GM19238 (cell line): ENCODE measurements around the gene RNF121.

ENCODE experiments used
- DNase-seq: peaks from one replicate; pipeline ENCODE4 v3.0.0; 2011; ENCODE audit warnings: low spot score; ENCODE audit not compliant: insufficient read length

RNF121 gene

DNA sequence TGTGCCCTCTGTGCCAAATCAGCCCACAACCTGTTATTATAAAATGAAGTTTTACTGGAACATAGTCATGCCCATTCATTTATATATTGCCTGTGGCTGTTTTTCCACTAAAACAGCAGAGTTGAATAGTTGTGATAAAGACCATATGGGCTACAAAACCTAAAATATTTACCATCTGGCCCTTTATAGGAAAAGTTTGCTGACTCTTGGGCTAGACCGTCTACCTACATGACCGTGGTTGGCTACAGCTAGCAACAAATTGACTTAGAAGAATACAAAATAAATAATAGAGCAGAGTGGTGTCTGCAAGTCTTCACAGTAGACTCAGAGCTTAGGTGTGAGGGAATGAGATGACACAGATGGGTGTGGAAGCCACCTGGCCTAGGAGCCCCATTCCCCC is 58.7 kb downstream of the RNF121 start:
- no peak for DNase-seq

DNA sequence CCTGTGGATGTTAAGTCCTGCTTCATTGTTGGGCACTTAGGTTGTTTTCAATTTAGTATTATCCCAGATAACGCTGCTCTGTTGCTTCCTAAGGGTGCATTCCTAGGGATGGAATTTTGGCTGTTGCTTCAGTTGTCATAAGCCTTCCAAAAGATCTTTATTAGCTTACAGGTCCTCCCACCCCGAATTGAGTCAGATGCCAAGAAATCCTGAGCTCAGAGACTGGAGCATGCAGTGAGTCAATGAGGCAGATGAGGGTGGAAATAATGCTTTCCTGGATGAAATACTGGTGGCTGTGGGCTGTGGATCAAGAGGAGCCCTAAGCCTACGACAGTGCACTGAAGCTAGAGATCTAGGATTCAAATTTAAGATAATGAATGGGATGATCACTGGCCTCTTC is 59.2 kb downstream of the RNF121 start:
- no peak for DNase-seq

DNA sequence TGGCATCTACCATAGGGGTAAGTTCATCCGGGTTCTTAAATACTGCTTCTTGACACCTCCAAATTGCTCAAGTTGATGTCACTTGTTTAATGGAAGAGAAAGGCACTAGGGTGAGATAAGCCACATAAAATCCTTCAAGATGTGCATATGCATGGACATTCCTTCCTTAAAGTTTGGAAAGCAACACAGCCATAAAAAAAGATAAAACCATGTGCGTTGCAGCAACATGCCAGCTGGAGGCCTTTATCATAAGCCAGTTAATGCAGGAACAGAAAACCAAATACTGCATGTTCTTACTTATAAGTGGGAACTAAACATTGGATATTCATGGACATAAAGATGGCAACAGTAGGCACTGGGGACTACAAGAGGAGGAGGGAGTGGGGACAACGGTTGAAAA is 61.9 kb downstream of the RNF121 start:
- no peak for DNase-seq

DNA sequence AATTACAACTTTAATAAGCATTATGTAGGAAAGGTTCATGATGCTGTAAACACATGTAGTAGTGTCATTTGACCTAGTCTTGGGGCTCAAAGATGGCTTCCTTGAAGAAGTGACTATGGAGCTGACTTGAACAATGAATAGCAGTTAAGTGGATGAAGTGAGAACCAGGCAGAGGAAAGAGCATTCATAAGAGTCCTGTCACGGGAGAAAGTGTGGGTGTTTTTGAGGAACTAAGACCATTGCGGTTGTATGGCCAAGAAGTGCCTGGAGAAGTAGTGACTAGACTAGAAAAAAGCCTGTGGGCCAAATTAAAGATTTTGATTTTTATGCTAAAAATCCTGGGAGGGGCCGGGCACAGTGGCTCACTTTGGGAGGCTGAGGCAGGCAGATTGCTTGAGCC is 62.6 kb downstream of the RNF121 start:
- no peak for DNase-seq

DNA sequence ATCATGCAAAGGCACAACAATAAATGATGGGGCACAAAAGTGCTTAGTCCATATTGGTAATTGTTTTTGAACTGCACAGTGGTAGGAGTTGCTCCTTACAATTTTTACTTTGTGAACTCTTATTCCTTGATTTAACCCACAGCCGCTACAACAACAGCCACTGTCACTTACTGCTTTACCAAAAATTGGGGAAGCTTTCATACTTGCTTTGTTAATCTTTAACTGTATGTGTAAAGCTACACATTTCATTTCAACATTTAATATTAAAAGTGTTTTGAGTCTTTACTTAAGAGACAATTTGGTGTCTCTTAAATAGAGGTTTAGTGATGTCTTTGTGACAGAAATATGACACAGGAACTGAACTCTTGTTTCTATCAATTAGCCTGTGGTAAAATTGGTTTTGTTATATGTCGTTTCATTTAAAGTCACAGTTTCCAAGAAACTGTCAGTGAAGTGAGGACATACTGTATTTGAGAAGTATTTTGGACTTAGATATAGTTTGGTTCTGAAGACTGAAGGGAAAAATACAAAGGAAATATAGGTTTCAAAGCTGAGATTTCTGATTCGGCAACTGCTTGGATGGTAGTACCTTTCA is 63.4 kb downstream of the RNF121 start:
- no peak for DNase-seq

DNA sequence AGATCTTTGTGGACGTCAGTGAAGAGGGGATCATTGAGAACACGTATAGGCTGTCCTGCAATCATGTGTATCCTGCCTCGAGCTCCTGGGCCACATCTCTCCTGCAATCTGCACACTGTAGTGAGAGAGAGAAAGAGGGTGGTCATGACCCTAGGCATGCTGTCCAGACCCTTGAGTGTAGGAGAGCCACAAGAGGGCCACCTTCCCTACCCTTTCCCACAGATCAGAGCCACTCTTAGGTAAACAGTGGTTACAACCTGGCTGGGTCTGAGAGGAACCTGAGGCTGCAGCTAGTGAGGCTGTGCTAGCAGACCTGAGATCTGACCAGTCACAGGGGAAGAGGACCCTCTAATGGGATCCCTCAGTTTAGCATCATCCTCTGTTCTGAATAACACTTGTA is 65.9 kb downstream of the RNF121 start:
- no peak for DNase-seq

DNA sequence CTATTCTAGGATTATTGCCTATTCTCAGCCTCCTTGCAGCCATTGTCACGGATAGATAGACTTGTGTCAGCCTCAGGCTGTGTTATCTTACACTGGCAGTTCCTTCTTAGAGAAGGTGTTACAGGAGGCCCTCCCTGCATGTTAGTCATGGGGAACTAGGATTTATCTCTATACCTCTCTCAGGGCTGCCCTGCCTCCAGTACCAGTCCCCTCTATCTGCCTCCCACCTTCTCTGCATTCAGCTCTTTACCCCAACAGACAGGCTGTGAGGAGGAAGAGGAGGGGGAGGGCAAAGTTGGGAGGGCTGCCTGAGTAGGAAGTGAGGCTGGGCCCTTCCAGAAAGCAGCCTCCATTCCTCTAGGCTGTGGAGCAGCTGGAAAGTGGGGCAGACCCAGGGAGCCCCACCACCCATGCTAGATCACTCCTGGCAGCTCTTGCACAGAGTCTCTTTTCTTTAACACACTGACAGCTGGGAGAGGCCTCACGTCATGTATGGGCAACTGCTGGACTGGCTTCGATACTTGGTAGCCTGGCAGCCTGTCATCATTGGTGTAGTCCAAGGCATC is 67.0 kb downstream of the RNF121 start:
- no peak for DNase-seq

DNA sequence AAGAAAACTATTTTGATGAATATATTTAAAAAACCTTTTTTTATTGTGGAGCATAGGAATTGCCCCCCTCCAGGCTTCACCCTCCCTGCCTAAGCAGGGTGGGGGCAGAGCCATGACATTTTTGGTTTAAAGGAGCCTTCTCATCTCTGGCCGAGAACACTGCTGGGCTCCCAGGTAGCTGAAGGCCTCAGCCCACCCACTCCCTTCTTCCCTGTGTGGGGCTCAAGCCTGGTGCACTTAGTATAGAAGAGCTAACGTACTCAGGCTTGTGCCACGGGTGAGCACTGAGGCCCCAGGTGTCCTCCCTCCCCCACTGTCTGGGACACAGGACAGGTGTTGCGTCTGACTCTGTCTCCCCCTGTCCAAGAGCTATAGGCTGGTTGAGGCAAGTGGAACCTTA is 67.7 kb downstream of the RNF121 start:
- DNase-seq = no peak

DNA sequence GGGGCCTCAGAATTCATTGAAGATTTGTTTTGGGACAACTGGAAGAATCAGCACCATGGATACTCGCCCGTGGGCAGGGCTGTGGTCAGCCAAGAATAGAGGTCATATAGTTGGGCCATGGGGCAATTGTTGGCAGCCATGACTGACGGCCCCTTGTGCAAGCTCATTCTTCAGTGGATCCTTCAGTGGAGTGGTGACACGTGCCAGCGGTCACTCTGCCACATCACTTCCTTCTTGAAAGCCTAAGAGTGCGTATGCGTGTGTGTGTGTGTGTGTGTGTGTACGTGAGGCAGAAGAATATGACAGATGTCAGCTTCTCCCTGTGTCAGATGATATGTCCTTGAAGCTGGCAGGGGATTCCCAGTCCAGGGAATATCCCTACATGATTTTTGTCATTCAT is 68.1 kb downstream of the RNF121 start:
- no peak for DNase-seq

DNA sequence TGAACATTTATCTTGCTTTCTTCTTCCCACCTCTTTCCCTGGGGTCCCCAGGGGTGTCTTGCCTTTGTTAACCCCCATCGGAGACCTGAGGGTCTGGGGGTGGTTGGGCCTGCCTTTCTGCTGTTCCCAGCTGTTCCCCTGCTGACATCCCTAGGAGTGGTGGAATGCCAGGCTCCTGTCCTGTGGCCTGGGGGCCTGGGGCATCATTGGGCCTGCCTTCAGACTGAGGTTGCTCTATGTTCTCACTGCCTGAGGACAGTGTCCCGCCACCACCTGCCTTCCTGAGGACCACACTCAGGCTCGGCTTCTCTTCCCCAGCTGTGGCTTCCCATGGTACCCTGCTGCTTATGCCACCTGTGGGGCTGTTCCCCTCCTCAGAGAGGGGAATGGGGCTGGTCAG is 68.7 kb downstream of the RNF121 start:
- no peak for DNase-seq

DNA sequence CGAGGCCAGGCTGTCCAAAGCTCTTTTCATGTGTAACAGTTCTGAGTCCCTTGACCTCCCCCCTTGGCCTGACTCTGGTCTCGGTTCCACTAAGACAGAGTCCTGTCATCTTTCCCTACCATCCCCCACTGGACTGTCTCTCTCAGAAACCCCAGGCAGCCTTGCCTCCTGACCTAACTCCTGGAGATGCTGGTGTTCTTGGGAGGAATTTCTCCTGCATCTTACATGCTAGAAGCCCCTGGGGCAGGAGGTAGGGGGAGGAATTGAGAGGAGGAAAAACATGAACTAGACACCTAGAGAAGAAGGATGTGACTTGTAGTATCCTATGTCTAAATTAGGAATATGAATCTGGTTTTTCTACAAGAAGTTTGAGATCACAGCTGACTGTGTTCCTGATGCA is 69.2 kb downstream of the RNF121 start:
- no peak for DNase-seq

DNA sequence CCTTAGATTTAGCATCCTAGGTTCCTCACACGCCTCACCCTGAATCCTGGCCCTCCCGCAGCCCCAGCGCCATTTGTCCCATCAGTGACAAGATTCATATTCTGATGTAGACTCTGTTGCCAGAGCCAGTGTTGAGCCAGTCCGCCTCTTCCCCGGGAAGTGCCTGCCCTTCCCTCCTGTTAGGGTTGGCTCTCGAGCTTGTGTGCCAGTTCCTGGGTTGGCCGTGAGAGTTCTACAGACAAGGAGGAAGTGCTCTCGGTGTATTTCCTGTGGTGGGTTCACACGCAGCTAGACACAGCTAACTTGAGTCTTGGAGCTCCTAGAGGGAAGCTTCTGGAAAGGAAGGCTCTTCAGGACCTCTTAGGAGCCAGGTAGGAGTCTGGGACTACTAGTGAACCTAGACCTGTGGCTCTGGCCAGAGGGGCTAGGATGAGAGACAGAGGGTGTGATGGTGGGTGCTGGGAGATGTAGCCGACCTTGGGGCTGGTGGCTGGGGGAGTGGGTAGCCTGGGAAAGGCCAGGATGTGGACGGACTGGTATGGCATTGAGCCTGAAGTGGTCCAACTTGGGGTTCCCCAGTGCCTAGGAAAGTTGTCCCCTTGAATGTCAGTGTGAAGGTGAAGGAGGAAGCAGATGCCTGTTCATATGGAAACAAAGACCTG is 69.9 kb downstream of the RNF121 start, which contains the start of gene IL18BP:
IL18BP (plus strand) TSS at position 261 of the 662 bp plus-strand sequence. CDS start 1,076 bp downstream, outside the sequence.
- peak; percentile 56 for DNase-seq

DNA sequence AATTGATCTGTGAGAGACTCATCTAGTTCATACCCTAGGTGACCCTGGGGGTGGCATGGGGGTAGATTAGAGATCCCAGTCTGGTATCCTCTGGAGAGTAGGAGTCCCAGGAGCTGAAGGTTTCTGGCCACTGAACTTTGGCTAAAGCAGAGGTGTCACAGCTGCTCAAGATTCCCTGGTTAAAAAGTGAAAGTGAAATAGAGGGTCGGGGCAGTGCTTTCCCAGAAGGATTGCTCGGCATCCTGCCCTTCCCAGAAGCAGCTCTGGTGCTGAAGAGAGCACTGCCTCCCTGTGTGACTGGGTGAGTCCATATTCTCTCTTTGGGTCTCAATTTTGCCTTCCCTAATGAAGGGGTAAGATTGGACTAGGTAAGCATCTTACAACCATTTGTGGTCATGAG is 70.5 kb downstream of the RNF121 start:
- no peak for DNase-seq

DNA sequence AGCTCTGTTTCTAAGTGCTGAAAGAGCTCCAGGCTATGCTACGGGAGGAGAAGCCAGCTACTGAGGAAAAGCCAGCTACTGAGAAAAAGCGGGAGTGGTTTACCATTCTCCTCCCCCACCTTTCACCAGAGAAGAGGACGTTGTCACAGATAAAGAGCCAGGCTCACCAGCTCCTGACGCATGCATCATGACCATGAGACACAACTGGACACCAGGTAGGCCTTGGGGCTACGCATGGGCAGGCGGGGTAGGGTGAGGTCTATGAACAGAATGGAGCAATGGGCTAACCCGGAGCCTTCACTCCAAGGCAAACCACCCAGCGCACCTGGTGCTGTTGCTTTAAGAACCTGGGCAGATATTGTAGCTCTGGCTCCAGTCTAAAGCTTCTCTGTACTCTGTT is 71.0 kb downstream of the RNF121 start:
- DNase-seq = no peak

DNA sequence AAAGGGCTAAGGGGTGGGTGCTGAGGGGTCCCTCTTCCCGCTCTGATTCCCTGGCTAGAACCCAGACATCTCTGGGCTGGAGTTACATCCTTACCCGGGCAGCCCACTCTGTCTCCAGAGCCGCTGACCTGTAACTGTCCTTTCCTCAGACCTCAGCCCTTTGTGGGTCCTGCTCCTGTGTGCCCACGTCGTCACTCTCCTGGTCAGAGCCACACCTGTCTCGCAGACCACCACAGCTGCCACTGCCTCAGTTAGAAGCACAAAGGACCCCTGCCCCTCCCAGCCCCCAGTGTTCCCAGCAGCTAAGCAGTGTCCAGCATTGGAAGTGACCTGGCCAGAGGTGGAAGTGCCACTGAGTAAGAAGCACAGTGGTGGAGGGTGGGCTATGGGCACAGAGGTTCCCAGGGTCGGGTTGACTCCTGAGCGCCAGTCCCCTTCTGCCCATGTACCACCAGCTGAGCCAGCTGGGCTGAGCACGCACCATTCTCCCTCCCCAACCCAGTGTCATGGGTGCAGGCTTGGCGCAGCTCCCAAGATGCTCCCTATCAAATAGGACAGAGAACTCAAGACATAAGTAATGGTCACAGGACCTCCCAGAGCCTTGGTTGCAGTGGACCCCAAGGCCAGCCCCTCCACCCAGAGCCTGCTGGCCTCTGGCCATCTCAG is 71.5 kb downstream of the RNF121 start:
- no peak for DNase-seq

DNA sequence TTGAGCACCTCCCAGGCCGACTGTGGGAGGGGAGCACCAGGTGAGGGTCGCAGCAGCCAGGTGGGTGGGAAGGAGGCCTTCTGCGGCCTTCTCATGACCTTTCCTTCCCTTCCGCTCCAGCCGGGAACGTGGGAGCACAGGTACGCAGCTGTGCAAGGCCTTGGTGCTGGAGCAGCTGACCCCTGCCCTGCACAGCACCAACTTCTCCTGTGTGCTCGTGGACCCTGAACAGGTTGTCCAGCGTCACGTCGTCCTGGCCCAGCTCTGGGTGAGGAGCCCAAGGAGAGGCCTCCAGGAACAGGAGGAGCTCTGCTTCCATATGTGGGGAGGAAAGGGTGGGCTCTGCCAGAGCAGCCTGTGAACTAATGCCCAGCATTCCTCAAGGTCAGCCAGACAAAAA is 72.4 kb downstream of the RNF121 start:
- no peak for DNase-seq

DNA sequence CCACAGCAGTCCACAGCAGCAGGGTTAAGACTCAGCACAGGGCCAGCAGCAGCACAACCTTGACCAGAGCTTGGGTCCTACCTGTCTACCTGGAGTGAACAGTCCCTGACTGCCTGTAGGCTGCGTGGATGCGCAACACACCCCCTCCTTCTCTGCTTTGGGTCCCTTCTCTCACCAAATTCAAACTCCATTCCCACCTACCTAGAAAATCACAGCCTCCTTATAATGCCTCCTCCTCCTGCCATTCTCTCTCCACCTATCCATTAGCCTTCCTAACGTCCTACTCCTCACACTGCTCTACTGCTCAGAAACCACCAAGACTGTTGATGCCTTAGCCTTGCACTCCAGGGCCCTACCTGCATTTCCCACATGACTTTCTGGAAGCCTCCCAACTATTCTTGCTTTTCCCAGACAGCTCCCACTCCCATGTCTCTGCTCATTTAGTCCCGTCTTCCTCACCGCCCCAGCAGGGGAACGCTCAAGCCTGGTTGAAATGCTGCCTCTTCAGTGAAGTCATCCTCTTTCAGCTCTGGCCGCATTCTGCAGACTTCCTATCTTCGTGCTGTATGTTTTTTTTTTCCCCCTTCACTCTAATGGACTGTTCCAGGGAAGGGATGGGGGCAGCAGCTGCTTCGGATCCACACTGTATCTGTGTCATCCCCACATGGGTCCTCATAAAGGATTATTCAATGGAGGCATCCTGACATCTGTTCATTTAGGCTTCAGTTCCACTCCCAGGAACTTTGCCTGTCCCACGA is 73.2 kb downstream of the RNF121 start:
- no peak for DNase-seq

DNA sequence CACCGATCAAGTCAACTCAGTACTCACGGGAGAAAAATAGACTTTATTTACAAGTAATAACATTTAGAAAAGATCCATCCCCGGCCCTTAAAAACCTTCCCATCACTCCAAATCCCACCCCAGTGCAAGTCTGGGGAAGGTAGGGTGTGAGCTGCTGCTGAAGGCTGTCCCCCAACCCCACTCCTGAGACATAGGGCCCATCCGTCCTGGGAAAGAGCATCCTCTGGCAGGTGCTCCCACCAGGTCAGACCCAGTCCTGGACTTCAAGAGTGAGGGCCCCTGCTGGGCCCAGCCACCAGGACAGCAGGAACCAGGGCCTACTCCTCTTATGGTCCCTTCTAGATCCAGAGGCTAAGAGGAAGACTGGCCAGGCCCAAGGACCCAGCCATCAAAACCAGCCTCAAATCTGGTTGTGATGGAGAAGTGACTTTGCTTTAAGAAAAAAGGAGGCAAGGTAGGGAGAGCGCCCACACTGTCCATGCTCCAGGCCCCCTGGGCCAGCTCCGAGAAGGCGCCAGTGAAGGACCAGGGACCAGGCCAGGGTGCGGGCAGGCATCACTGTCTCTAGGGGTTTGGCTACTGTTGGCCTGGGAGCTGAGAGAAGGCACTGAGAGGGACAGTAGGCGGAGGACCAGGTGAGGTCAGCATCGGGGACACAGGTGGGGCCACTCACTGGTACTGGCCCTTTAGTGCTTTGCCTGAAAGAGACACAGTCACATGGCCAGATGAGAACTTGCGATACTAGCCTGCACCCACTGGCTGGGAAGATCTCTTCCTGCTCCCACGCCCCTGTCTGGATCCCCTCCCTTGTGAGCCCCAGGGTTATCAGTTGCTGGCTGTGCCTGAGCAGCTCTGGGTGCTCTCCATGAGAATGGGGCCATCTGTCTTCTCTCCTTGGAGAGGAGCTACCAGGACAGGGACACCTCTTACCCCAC is 74.3 kb downstream of the RNF121 start:
- no peak for DNase-seq

DNA sequence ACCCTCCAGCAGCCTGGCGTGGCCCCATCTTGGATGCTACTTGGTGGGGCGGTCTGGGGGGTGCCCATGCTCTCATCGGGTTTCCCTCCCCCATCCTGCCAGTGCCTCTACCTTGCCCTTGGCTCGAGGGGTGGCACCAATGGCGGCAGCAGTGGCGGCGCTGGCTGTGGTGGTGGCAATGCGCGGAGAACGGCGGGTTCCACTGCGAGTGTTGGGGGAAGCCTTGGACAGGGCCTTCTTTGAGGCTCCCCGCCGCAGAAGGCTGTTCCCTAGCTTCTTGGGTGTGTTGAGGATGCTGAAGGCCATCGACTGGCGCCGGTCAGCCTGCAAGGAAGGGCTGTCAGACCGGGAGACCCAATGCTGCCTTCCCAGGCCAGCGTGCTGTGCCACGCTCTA is 74.9 kb downstream of the RNF121 start:
- no peak for DNase-seq

DNA sequence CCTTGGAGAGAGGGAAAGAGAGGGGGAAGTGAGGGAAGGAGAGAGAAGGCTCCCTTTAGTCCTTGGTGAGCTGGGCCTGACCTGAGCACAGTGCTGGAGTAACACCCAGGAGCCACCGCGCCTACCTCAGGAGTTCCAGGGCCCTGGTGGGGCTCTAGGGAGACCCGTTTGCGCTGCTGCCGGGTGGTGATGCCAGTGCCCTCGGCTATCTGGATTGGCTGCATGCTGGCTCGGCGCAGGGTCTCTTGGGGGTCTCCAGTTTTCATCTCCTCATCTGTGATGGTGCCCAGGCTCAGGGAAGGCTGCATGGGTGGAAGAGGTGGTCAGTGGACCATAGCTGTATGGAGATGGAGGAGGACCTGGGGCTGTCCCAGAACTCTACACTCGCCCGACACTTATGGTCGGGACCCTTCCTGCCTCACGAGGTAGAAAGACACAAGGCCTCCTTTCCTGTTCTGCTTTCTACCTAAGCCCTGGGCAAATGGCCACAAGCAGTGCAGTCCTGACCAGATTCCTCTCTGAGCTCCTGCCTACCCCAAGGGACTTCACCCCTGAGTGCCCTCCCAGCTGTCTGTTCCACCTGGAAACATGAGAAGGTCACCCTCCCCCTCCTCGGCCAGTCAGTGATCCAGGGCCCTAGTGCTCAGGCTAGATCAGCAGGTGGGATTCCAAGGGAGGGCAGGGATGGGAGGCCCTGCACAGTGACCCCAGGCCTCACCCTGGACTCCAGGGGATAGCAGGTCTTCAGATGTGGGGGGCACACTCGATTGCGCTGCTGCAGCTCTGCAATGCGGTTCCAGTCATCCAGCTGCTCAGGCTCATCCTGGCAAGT is 75.9 kb downstream of the RNF121 start:
- DNase-seq = no peak
